ENCODE results near the gene PIM1.

DNA sequence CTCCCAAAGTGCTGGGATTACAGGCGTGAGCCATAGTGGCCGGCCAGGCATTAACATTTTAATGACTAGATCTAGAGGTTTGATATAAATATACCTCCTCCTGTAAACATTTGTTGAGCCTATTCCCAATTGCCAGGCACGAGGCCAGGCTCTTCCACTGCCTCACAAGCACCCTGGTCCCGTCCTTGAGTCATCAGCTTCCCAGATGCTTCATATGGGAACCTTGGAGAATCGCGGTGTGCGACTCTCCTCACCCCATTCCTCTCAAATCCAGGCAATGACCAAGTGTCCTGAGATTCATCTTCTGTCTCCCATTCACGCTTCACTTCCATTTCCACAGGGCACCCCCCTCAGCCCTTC is 35.9 kb upstream of the PIM1 start:
- TF ChIP-seq SIN3A (IDR thresholded peaks at IDR 0.05; ENCODE audit: borderline replicate concordance, insufficient read depth, low read length) (no peak), POLR2AphosphoS5 (IDR thresholded peaks at IDR 0.05; ENCODE audit: low read depth, low read length) (no peak)
- TF ChIP-seq, protein P1, sequence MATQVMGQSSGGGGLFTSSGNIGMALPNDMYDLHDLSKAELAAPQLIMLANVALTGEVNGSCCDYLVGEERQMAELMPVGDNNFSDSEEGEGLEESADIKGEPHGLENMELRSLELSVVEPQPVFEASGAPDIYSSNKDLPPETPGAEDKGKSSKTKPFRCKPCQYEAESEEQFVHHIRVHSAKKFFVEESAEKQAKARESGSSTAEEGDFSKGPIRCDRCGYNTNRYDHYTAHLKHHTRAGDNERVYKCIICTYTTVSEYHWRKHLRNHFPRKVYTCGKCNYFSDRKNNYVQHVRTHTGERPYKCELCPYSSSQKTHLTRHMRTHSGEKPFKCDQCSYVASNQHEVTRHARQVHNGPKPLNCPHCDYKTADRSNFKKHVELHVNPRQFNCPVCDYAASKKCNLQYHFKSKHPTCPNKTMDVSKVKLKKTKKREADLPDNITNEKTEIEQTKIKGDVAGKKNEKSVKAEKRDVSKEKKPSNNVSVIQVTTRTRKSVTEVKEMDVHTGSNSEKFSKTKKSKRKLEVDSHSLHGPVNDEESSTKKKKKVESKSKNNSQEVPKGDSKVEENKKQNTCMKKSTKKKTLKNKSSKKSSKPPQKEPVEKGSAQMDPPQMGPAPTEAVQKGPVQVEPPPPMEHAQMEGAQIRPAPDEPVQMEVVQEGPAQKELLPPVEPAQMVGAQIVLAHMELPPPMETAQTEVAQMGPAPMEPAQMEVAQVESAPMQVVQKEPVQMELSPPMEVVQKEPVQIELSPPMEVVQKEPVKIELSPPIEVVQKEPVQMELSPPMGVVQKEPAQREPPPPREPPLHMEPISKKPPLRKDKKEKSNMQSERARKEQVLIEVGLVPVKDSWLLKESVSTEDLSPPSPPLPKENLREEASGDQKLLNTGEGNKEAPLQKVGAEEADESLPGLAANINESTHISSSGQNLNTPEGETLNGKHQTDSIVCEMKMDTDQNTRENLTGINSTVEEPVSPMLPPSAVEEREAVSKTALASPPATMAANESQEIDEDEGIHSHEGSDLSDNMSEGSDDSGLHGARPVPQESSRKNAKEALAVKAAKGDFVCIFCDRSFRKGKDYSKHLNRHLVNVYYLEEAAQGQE (IDR thresholded peaks at IDR 0.05; ENCODE audit: insufficient read depth in 1 of 2, low read depth in 2 of 2, low read length in 2 of 2), result no peak

Data from PFSK-1 (cell line).